HepG2 (cell line): ENCODE measurements around the gene CLDN9. TPM values are rescaled to one million over a fixed set of nuclear protein-coding genes. Genes with fewer than 3 reads are reported as not detected.
A peak's percentile ranks its signal among the peaks of the same experiment; 100 is the strongest.

Experiments
- AGO1 ChIP-seq: fragments of 200-400 bp; formaldehyde crosslinking; IDR thresholded peaks from 2 replicates; pipeline ENCODE4 v1.6.1; 2017; ENCODE audit warnings: mild to moderate bottlenecking, low read depth, low read length, moderate library complexity; ENCODE audit not compliant: poor library complexity, severe bottlenecking
- ARNTL ChIP-seq: sonication (generic); formaldehyde crosslinking; IDR thresholded peaks from 2 replicates; pipeline ENCODE4 v1.4.0; 2020; ENCODE audit warnings: mild to moderate bottlenecking, missing genetic modification reagents
- CENPT ChIP-seq: sonication (generic); formaldehyde crosslinking; IDR thresholded peaks from 2 replicates; pipeline ENCODE4 v1.8.0; 2022; ENCODE audit warnings: low read depth, mild to moderate bottlenecking, moderate library complexity, missing genetic modification reagents
- KAT7 ChIP-seq: IDR thresholded peaks from 2 replicates; pipeline ENCODE4 v1.6.1; 2018; ENCODE audit warnings: borderline replicate concordance, missing compliant biosample characterization
- KMT2A ChIP-seq: sonication (generic); formaldehyde crosslinking; IDR thresholded peaks from 2 replicates; pipeline ENCODE4 v1.4.0; 2020; ENCODE audit warnings: missing genetic modification reagents
- MAFG ChIP-seq: sonication (generic); formaldehyde crosslinking; IDR thresholded peaks from 2 replicates; pipeline ENCODE4 v1.5.1; 2020; ENCODE audit warnings: mild to moderate bottlenecking, missing genetic modification reagents
- NCOA2 ChIP-seq: sonication (generic); formaldehyde crosslinking; IDR thresholded peaks from 2 replicates; pipeline ENCODE4 v1.8.0; 2022; ENCODE audit warnings: inconsistent platforms
- NFIB ChIP-seq: sonication (generic); formaldehyde crosslinking; IDR thresholded peaks from 2 replicates; pipeline ENCODE4 v1.9.0; 2021; ENCODE audit warnings: missing genetic modification reagents, mild to moderate bottlenecking, borderline replicate concordance
- POLR2G ChIP-seq: fragments of 200-400 bp; formaldehyde crosslinking; IDR thresholded peaks from 2 replicates; pipeline ENCODE4 v1.6.1; 2018; ENCODE audit warnings: mild to moderate bottlenecking, low read depth, low read length, moderate library complexity
- RAD21 ChIP-seq: fragments of 450-650 bp; formaldehyde crosslinking; IDR thresholded peaks from 2 replicates; pipeline ENCODE4 v1.5.0; 2020; ENCODE audit warnings: mild to moderate bottlenecking
- SETDB1 ChIP-seq: sonication (generic); formaldehyde crosslinking; IDR thresholded peaks from 2 replicates; pipeline ENCODE4 v1.5.1; 2020; ENCODE audit warnings: missing genetic modification reagents, mild to moderate bottlenecking, borderline replicate concordance
- SNAPC2 ChIP-seq: sonication (generic); formaldehyde crosslinking; IDR thresholded peaks from 2 replicates; pipeline ENCODE4 v1.8.1; 2022; ENCODE audit warnings: mild to moderate bottlenecking, missing genetic modification reagents
- SSRP1 ChIP-seq: IDR thresholded peaks from 2 replicates; pipeline ENCODE4 v1.6.1; 2016; ENCODE audit warnings: control low read depth
- STAG1 ChIP-seq: sonication (generic); formaldehyde crosslinking; IDR thresholded peaks from 2 replicates; pipeline ENCODE4 v1.4.0; 2020; ENCODE audit warnings: missing genetic modification reagents
- THAP11 ChIP-seq: IDR thresholded peaks from 2 replicates; pipeline ENCODE4 v1.6.1; 2016; ENCODE audit warnings: missing biosample characterization, missing genetic modification reagents
- TOE1 ChIP-seq: sonication (generic); formaldehyde crosslinking; IDR thresholded peaks from 2 replicates; pipeline ENCODE4 v1.4.0; 2020; ENCODE audit warnings: mild to moderate bottlenecking, missing genetic modification reagents
- ZBTB1 ChIP-seq: sonication (generic); formaldehyde crosslinking; IDR thresholded peaks from 2 replicates; pipeline ENCODE4 v1.4.0; 2020; ENCODE audit warnings: missing genetic modification reagents, borderline replicate concordance
- ZFP36L1 ChIP-seq: sonication (generic); formaldehyde crosslinking; IDR thresholded peaks from 2 replicates; pipeline ENCODE4 v1.8.0; 2022; ENCODE audit warnings: mild to moderate bottlenecking, missing genetic modification reagents, moderate library complexity
- ZNF577 ChIP-seq: sonication (generic); formaldehyde crosslinking; IDR thresholded peaks from 2 replicates; pipeline ENCODE4 v1.4.0; 2020; ENCODE audit warnings: mild to moderate bottlenecking, low read depth, missing genetic modification reagents, borderline replicate concordance
- ZNF713 ChIP-seq: sonication (generic); formaldehyde crosslinking; IDR thresholded peaks from 2 replicates; pipeline ENCODE4 v1.4.0; 2020; ENCODE audit warnings: mild to moderate bottlenecking, missing genetic modification reagents
- polyA plus RNA-seq, 8 experiments: library from polyadenylated mRNA; depleted of rRNA in 3 of 8; stranded (reverse) in 7 of 8; unstranded in 1 of 8; fragments of >200 nt; fragmentation: Illumina TruSeq in 4 of 8; extraction: Trizol in 4 of 8; gene quantifications; 2 replicates each; pipeline versions ENCODE4 v1.2.1 to v1.2.3, GENCODE V29; 2011 to 2016; ENCODE audit warnings: low read depth in 4 of 8, missing spikeins in 1 of 8, mixed read lengths in 1 of 8; ENCODE audit not compliant: insufficient read depth in 1 of 8
- total RNA-seq, 5 experiments: library from RNA; depleted of rRNA; stranded (reverse); fragments of >200 nt; fragmentation: Illumina TruSeq; extraction: Trizol; gene quantifications; 2 replicates each; pipeline ENCODE4 v1.2.3, GENCODE V29; 2016; ENCODE audit warnings: low read depth in 1 of 5
- TF ChIP-seq, protein P1 (sequence below): sonication (generic); formaldehyde crosslinking; IDR thresholded peaks from 2 replicates; pipeline ENCODE4 v1.9.0; 2022; ENCODE audit warnings: low read depth, missing genetic modification reagents
- TF ChIP-seq, protein P2 (sequence below), 2 experiments: sonication (generic) in 1 of 2; formaldehyde crosslinking in 1 of 2; IDR thresholded peaks; 2 replicates each; pipeline versions ENCODE4 v1.4.0 to v1.6.1; 2018 to 2020; ENCODE audit warnings: missing genetic modification reagents in 2 of 2, borderline replicate concordance in 1 of 2, low read depth in 1 of 2, mild to moderate bottlenecking in 1 of 2, missing biosample characterization in 1 of 2
- TF ChIP-seq, protein P3 (sequence below): sonication (generic); formaldehyde crosslinking; IDR thresholded peaks from 2 replicates; pipeline ENCODE4 v1.5.1; 2020; ENCODE audit warnings: missing genetic modification reagents, mild to moderate bottlenecking, borderline replicate concordance
- TF ChIP-seq, protein P4 (sequence below): sonication (generic); formaldehyde crosslinking; conservative IDR thresholded peaks from 2 replicates; pipeline ENCODE4 v1.4.0; 2020; ENCODE audit warnings: missing genetic modification reagents

Gene CLDN9
- total and polyA plus RNA-seq, 2 of the 13 experiments (the other 11 are each of a cell fraction or from before 2014, with no cell fraction given), result 0.15 to 0.26 TPM

DNA sequence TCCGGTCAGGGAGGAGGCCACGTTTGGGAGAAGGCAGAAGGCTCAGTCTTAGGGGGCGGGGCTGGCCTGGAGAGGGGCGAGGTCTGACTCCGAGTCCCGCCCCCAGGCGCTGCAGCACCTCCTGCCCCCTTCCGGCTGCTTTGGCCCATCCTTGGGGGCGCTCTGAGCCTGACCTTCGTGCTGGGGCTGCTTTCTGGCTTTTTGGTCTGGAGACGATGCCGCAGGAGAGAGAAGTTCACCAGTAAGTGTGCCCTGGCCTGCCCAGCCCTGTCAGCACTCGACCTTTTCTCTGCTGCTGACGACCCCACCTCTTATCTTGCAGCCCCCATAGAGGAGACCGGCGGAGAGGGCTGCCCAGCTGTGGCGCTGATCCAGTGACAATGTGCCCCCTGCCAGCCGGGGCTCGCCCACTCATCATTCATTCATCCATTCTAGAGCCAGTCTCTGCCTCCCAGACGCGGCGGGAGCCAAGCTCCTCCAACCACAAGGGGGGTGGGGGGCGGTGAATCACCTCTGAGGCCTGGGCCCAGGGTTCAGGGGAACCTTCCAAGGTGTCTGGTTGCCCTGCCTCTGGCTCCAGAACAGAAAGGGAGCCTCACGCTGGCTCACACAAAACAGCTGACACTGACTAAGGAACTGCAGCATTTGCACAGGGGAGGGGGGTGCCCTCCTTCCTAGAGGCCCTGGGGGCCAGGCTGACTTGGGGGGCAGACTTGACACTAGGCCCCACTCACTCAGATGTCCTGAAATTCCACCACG lies 8.9 kb downstream of the CLDN9 start (continued):
- TF ChIP-seq, protein P1, sequence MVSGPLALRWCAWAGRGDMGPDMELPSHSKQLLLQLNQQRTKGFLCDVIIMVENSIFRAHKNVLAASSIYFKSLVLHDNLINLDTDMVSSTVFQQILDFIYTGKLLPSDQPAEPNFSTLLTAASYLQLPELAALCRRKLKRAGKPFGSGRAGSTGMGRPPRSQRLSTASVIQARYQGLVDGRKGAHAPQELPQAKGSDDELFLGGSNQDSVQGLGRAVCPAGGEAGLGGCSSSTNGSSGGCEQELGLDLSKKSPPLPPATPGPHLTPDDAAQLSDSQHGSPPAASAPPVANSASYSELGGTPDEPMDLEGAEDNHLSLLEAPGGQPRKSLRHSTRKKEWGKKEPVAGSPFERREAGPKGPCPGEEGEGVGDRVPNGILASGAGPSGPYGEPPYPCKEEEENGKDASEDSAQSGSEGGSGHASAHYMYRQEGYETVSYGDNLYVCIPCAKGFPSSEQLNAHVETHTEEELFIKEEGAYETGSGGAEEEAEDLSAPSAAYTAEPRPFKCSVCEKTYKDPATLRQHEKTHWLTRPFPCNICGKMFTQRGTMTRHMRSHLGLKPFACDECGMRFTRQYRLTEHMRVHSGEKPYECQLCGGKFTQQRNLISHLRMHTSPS (CRISPR knock-in tag), result no peak
- TF ChIP-seq ZFP36L1 (CRISPR knock-in tag), result no peak
- peak; percentile 5 for TF ChIP-seq AGO1
- no peak for TF ChIP-seq ZNF713 (CRISPR knock-in tag)
- TF ChIP-seq CENPT, result no peak
- TF ChIP-seq THAP11 (CRISPR knock-in tag), result no peak
- TF ChIP-seq, protein P2, sequence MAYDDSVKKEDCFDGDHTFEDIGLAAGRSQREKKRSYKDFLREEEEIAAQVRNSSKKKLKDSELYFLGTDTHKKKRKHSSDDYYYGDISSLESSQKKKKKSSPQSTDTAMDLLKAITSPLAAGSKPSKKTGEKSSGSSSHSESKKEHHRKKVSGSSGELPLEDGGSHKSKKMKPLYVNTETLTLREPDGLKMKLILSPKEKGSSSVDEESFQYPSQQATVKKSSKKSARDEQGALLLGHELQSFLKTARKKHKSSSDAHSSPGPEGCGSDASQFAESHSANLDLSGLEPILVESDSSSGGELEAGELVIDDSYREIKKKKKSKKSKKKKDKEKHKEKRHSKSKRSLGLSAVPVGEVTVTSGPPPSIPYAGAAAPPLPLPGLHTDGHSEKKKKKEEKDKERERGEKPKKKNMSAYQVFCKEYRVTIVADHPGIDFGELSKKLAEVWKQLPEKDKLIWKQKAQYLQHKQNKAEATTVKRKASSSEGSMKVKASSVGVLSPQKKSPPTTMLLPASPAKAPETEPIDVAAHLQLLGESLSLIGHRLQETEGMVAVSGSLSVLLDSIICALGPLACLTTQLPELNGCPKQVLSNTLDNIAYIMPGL (CRISPR knock-in tag; IDR thresholded peaks at IDR 0.05; ENCODE audit: borderline replicate concordance in 1 of 2, low read depth in 1 of 2), result peak in 1 of 2 experiments; percentile 45; a peak in 1 of 4 replicates
- no peak for TF ChIP-seq TOE1 (CRISPR knock-in tag)
- no peak for TF ChIP-seq POLR2G
- TF ChIP-seq MAFG (CRISPR knock-in tag), result no peak
- no peak for TF ChIP-seq SNAPC2 (CRISPR knock-in tag)
- TF ChIP-seq, protein P3, sequence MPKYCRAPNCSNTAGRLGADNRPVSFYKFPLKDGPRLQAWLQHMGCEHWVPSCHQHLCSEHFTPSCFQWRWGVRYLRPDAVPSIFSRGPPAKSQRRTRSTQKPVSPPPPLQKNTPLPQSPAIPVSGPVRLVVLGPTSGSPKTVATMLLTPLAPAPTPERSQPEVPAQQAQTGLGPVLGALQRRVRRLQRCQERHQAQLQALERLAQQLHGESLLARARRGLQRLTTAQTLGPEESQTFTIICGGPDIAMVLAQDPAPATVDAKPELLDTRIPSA (CRISPR knock-in tag), result no peak
- no peak for TF ChIP-seq NCOA2 (CRISPR knock-in tag)
- TF ChIP-seq SSRP1 (CRISPR knock-in tag), result no peak; the same call in 1 of the 2 replicates
- TF ChIP-seq ARNTL (CRISPR knock-in tag), result no peak; the same call in 1 of the 2 replicates
- TF ChIP-seq SETDB1 (CRISPR knock-in tag), result no peak
- TF ChIP-seq KAT7 (CRISPR knock-in tag), result no peak
- no peak for TF ChIP-seq KMT2A (CRISPR knock-in tag)
- TF ChIP-seq, protein P4, sequence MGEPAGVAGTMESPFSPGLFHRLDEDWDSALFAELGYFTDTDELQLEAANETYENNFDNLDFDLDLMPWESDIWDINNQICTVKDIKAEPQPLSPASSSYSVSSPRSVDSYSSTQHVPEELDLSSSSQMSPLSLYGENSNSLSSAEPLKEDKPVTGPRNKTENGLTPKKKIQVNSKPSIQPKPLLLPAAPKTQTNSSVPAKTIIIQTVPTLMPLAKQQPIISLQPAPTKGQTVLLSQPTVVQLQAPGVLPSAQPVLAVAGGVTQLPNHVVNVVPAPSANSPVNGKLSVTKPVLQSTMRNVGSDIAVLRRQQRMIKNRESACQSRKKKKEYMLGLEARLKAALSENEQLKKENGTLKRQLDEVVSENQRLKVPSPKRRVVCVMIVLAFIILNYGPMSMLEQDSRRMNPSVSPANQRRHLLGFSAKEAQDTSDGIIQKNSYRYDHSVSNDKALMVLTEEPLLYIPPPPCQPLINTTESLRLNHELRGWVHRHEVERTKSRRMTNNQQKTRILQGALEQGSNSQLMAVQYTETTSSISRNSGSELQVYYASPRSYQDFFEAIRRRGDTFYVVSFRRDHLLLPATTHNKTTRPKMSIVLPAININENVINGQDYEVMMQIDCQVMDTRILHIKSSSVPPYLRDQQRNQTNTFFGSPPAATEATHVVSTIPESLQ (CRISPR knock-in tag), result no peak
- 0 out of 2 replicates have a peak, but pooled peaks have one; percentile 7 for TF ChIP-seq STAG1 (CRISPR knock-in tag)
- TF ChIP-seq ZBTB1 (CRISPR knock-in tag), result no peak
- TF ChIP-seq RAD21, result 0 out of 2 replicates have a peak, but pooled peaks have one; percentile 34
- TF ChIP-seq ZNF577 (CRISPR knock-in tag), result no peak
- no peak for TF ChIP-seq NFIB (CRISPR knock-in tag)
